ENCODE measurements around the gene MAFG. TPM values are rescaled to one million over a fixed set of nuclear protein-coding genes. Genes with fewer than 3 reads are reported as not detected.

The MAFG gene
- total RNA-seq, 1 donor from 2014 or later: 23.6 TPM

DNA sequence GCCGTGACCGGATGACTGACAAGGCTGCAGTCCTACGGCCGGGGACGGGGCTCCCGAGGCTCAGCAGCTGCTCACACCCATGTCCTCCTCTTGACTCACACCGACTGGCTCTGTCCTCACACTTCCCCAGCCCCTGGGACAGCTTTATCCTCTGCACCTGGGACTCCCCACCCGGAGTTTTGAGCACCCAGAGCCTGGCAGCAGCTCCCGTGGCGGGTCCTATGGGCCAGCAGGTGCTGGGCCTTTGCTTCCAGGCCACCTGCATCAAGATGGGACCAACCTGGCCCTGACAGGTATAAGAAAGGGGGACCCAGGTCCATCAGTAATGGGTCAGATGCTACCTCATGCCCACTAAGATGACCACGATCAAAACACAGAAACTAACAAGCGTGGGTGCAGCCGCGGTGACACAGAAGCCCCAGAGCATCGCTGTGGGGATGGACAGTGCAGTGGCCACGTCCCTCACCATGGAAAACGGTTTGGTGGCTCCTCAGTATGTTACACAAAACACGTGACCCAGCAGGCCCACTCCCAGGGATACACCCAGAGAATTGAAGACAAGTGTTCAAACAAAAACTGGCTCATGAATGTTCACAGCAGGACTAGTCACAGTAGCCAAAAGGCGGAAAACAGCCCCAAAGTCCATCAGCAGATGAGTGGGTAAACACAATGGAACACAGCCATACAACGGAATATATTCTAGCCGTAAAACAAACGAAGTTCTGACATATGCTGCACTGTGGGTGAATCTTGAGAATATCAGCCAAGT is 36.7 kb upstream of the MAFG start:
- Mint-ChIP-seq H3K27me3 (ENCODE audit: unreplicated experiment) (peaks cover 23% of the 10 kb centered on the region), H3K4me1 (ENCODE audit: unreplicated experiment) (no peaks in the 10 kb centered on the region), H3K36me3 (ENCODE audit: low read depth, unreplicated experiment) (no peaks in the 10 kb centered on the region), H3K4me3 (ENCODE audit: unreplicated experiment) (no peak overlapping the region), H3K9me3 (ENCODE audit: unreplicated experiment) (no peaks in the 10 kb centered on the region), H3K27ac (ENCODE audit: unreplicated experiment) (no peak overlapping the region)
- no peak for DNase-seq (ENCODE audit: low spot score)
- TF ChIP-seq, protein P1, sequence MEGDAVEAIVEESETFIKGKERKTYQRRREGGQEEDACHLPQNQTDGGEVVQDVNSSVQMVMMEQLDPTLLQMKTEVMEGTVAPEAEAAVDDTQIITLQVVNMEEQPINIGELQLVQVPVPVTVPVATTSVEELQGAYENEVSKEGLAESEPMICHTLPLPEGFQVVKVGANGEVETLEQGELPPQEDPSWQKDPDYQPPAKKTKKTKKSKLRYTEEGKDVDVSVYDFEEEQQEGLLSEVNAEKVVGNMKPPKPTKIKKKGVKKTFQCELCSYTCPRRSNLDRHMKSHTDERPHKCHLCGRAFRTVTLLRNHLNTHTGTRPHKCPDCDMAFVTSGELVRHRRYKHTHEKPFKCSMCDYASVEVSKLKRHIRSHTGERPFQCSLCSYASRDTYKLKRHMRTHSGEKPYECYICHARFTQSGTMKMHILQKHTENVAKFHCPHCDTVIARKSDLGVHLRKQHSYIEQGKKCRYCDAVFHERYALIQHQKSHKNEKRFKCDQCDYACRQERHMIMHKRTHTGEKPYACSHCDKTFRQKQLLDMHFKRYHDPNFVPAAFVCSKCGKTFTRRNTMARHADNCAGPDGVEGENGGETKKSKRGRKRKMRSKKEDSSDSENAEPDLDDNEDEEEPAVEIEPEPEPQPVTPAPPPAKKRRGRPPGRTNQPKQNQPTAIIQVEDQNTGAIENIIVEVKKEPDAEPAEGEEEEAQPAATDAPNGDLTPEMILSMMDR (IDR thresholded peaks at IDR 0.05; ENCODE audit: unreplicated experiment): no peak

DNA sequence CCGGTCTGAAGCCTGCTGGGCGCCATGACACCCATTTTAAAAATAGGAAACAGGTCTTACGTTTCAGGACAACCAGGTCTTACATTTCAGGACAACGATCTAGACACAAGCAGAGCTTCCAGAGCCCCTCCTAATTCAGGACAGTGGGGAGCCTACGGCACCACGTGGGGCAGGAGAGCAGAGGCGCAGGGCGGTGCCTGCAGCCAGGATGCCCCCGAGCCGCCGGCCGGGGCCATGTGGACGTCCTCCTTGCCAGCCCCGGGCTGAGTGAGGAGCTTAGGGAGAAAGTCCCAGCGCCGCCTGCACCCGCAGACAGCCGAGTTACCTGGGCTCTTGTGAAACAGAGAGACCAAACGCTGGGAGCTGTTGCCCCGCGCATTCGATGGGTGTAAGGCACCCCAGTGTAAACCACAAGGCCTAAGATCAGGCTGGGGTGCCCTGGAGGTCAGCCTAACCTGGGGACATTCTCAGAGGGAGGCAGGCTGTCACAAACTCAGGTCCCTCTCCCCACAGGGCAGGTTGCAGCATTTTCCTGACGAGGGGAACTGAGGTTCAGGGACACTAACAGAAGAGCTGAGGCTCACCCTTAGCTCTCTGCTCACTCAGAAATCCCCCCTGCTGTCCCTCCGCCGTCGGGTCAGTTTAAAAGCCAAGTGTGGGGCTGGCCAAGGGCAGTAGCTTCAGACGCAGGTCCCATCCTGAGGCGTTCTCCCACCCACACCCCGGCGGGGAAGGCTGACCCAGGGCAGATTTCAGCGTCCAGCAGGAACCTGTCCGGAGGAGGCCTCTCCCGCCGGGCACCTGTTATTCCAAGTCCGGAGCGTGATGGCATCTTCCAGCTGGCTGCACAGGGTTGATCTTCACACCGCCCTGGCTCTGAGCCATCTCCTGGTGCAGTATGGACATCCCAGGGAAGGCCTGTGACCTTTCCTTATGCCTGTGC is 35.2 kb upstream of the MAFG start:
- Mint-ChIP-seq H3K4me1 (ENCODE audit: unreplicated experiment) (peaks cover 4% of the 10 kb centered on the region), H3K27ac (ENCODE audit: unreplicated experiment) (no peak overlapping the region), H3K4me3 (ENCODE audit: unreplicated experiment) (no peak overlapping the region), H3K36me3 (ENCODE audit: low read depth, unreplicated experiment) (peaks cover 5% of the 10 kb centered on the region), H3K9me3 (ENCODE audit: unreplicated experiment) (no peaks in the 10 kb centered on the region), H3K27me3 (ENCODE audit: unreplicated experiment) (peaks cover 30% of the 10 kb centered on the region)
- TF ChIP-seq, protein P1 (IDR thresholded peaks at IDR 0.05; ENCODE audit: unreplicated experiment): no peak
- DNase-seq (ENCODE audit: low spot score): no peak

DNA sequence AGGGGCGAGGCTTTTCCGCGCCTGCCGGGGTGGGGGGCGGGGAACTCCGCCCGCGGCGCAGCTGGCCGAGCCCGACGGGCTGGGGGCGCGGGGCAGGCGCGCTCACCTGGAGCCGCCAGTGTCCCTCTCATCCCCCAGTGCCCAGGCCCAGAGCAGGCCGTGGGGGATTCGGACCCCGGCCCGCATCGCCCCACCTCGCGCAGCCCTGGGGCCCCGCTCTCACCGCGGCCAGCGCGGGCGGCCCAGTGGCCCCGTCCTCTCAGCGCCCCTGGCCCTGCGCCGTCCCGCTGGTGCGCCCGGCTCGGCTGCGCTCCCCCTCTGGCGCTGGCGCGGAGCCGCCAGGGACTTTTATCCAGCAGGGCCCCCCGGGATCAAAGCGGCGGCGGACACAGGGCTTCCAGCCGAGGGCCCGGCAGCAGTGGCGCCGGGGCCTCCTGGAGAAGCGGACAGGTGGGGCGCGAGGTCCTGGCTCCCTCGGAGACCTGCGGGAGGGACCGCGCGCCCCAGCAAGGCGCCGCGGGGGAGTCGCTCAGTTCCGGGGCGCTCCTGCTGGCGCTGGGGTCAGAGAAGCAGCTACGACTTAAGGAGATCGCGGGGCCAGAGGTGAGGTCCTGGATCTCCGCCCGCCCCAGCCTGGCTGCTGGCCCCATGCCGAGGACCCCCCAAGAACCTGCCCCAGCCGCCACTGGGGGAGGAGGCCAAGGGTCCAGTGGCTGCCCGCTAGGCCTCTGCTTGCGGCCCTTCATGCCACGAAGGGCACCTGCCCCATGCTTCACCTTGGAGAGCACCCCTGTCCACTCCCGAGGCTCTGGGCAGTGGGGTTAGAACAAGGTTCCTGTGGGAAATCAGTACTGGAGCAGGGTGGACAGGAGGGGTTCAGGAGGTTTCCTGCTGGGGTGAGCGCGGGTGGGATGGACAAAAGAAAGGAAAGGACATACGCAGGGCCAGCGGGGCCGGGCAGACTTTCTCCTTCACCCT is 34.3 kb upstream of the MAFG start:
- H3K27me3 Mint-ChIP-seq (ENCODE audit: unreplicated experiment): peaks cover 36% of the 10 kb centered on the region
- no peak overlapping the region for H3K27ac Mint-ChIP-seq (ENCODE audit: unreplicated experiment)
- H3K4me3 Mint-ChIP-seq (ENCODE audit: unreplicated experiment): no peak overlapping the region
- H3K36me3 Mint-ChIP-seq (ENCODE audit: low read depth, unreplicated experiment): peaks cover 8% of the 10 kb centered on the region
- TF ChIP-seq, protein P1 (IDR thresholded peaks at IDR 0.05; ENCODE audit: unreplicated experiment): no peak
- no peak for DNase-seq (ENCODE audit: low spot score)
- peaks cover 4% of the 10 kb centered on the region for H3K4me1 Mint-ChIP-seq (ENCODE audit: unreplicated experiment)
- H3K9me3 Mint-ChIP-seq (ENCODE audit: unreplicated experiment): no peaks in the 10 kb centered on the region

DNA sequence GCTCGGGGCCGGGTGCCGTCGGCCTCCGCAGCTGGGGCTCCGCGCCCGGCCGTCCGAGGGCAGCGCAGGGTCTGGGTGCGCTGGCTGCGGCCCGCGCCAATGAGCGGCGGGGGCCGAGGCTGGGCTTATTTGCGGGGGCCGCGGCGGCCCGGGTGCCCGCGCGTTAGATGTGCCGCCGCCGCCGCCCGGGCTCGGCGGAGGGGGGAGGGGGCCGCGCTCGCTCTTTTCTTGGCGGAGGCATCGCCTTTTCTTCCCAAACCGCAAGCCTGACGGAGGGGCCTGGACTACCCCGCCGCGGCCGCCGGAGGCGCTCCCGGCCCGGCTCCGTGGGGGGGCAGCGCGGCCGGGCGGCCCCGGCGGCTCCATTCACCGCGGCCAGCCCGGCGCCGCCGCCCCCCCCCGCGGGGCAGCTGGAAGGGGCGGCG is 33.6 kb upstream of the MAFG start, which contains the start of gene NOTUM:
NOTUM (minus strand) TSS at position 101 of the 425 bp plus-strand sequence. CDS start 278 bp downstream, outside the sequence.
- no peak for DNase-seq (ENCODE audit: low spot score)
- Mint-ChIP-seq H3K4me1 (ENCODE audit: unreplicated experiment) (peaks cover 4% of the 10 kb centered on the region), H3K4me3 (ENCODE audit: unreplicated experiment) (no peak within 1 kb of the TSS), H3K27me3 (ENCODE audit: unreplicated experiment) (peaks cover 35% of the 10 kb centered on the region), H3K27ac (ENCODE audit: unreplicated experiment) (no peak within 1 kb of the TSS), H3K9me3 (ENCODE audit: unreplicated experiment) (no peaks in the 10 kb centered on the region), H3K36me3 (ENCODE audit: low read depth, unreplicated experiment) (peaks cover 8% of the 10 kb centered on the region)
- TF ChIP-seq, protein P1 (IDR thresholded peaks at IDR 0.05; ENCODE audit: unreplicated experiment): no peak
